KMS-11 (cell line): ENCODE results near the gene TOP3B.

Source experiments
- H2AFZ ChIP-seq: fragments of 200-600 bp; sonication (generic); 2 replicates; pipeline ENCODE4 v1.6.1; 2016; ENCODE audit warnings: antibody characterized with exemption, mixed run types, low read depth
- H3K27ac ChIP-seq: fragments of 200-600 bp; sonication (generic); 2 replicates; pipeline ENCODE4 v1.6.1; 2016; ENCODE audit warnings: mild to moderate bottlenecking, mixed run types
- H3K27me3 ChIP-seq: fragments of 200-600 bp; sonication (generic); 2 replicates; pipeline ENCODE4 v1.6.1; 2017; ENCODE audit warnings: mild to moderate bottlenecking, low read depth, mixed run types, moderate library complexity; ENCODE audit not compliant: insufficient read depth
- H3K36me3 ChIP-seq: fragments of 200-600 bp; sonication (generic); 2 replicates; pipeline ENCODE4 v1.6.1; 2017; ENCODE audit warnings: mild to moderate bottlenecking, mixed run types; ENCODE audit not compliant: insufficient read depth
- H3K4me1 ChIP-seq: fragments of 200-600 bp; sonication (generic); 2 replicates; pipeline ENCODE4 v1.6.1; 2016; ENCODE audit warnings: mild to moderate bottlenecking, low read depth, mixed run types; ENCODE audit not compliant: poor library complexity, severe bottlenecking
- H3K4me2 ChIP-seq: fragments of 200-600 bp; sonication (generic); 2 replicates; pipeline ENCODE4 v1.7.0; 2016; ENCODE audit warnings: mild to moderate bottlenecking, mixed run types
- H3K4me3 ChIP-seq: fragments of 200-600 bp; sonication (generic); IDR thresholded peaks from 2 replicates; pipeline ENCODE4 v1.6.1; 2017; ENCODE audit warnings: low read depth, low read length, mixed read lengths; ENCODE audit not compliant: insufficient read depth
- H3K79me2 ChIP-seq: fragments of 200-600 bp; sonication (generic); 2 replicates; pipeline ENCODE4 v1.6.1; 2016; ENCODE audit warnings: low read depth, mixed run types; ENCODE audit not compliant: insufficient read depth
- H3K9ac ChIP-seq: fragments of 200-600 bp; sonication (generic); 2 replicates; pipeline ENCODE4 v1.6.1; 2016; ENCODE audit warnings: mild to moderate bottlenecking, mixed run types
- H4K20me1 ChIP-seq: fragments of 200-600 bp; sonication (generic); 2 replicates; pipeline ENCODE4 v1.6.1; 2016; ENCODE audit warnings: mild to moderate bottlenecking, mixed run types; ENCODE audit not compliant: insufficient read depth
- CTCF ChIP-seq: fragments of 200-600 bp; sonication (generic); conservative IDR thresholded peaks from 2 replicates; pipeline ENCODE4 v1.6.1; 2017; ENCODE audit warnings: low read depth, mild to moderate bottlenecking, antibody characterized with exemption, low read length, moderate library complexity, mixed read lengths

Gene TOP3B

GRCh38 chr22:21960200-21961126 lies 22.1 kb downstream of the TOP3B start:
- no peak for TF ChIP-seq CTCF
- Histone ChIP-seq H3K27ac (no peak overlapping the region), H2AFZ (no peak overlapping the region), H3K9ac (no peak overlapping the region), H3K79me2 (no peaks in the 10 kb centered on the region), H3K4me2 (no peak overlapping the region), H4K20me1 (no peaks in the 10 kb centered on the region), H3K36me3 (no peaks in the 10 kb centered on the region), H3K4me1 (no peaks in the 10 kb centered on the region), H3K27me3 (no peaks in the 10 kb centered on the region), H3K4me3 (no peak overlapping the region)

DNA sequence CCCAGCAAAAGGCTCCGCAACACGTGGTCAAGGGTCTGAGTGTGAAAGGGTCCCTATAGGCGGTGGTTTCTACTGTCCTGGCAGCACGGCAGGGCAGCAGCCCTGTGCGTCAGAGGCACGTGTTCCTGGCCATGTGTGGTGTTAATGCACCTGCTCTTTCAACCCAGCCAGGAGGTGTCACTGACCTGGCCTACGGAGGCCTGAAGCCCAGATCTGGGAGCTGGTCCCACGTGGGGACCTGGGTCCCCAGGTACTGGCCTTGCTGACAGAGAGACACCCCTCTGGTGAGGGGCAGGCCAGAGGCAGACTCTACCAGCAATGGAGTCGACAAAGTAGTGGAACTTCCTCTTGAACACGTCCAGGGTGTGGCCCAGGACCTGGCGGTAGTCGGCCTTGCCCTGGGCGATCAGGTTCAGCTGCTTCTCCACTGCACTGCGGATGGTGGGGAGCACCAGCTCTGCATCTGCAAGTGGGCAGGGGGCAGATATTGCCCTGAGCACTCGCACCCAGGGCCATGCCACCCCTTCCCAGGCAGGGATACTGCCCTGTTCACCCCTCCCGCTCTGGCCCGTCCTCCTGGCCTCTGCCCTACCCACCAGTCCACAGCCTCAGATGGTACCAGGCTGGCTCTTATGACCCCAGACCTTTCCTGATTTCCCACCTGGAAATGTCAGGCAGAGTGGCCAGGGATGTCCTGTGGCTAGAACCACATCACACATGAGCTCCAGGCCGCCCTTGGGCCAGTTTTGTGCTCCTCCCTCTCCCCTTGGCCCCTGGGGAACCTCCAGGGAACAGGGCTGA lies 23.1 kb downstream of the TOP3B start:
- Histone ChIP-seq H3K4me2 (no peak overlapping the region), H3K4me3 (no peak overlapping the region), H4K20me1 (no peaks in the 10 kb centered on the region), H3K9ac (no peak overlapping the region), H3K27me3 (no peaks in the 10 kb centered on the region), H3K4me1 (no peaks in the 10 kb centered on the region), H3K79me2 (no peaks in the 10 kb centered on the region), H3K27ac (no peak overlapping the region), H3K36me3 (no peaks in the 10 kb centered on the region), H2AFZ (no peak overlapping the region)
- TF ChIP-seq CTCF: no peak

GRCh38 chr22:21958360-21959273 lies 24.0 kb downstream of the TOP3B start:
- H3K4me2 ChIP-seq: no peak overlapping the region
- H3K36me3 ChIP-seq: no peaks in the 10 kb centered on the region
- no peak overlapping the region for H3K4me3 ChIP-seq
- TF ChIP-seq CTCF: no peak
- H2AFZ ChIP-seq: no peak overlapping the region
- no peak overlapping the region for H3K27ac ChIP-seq
- no peaks in the 10 kb centered on the region for H3K79me2 ChIP-seq
- no peak overlapping the region for H3K9ac ChIP-seq
- no peaks in the 10 kb centered on the region for H3K4me1 ChIP-seq
- no peaks in the 10 kb centered on the region for H4K20me1 ChIP-seq
- H3K27me3 ChIP-seq: no peaks in the 10 kb centered on the region; the same call in 1 of the 2 replicates
